ENCODE data around the gene FHDC1.

DNA sequence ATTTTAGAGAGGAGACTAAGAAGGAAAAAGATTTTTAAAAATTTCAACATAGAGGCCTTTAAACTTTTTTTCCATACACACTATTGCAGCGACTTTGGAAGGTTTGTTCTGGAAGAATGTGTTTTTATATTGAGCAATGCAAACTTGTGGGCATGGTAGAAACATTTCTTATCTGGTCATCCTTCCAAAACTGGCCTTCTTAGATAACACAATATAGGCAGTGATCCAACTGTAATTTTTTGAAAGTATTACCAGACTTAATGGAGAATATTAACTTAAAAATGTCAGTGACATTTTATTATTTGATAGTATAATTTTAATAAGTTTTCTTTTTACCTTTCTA lies 25.6 kb downstream of the FHDC1 start:
- TF ChIP-seq MAX (IDR thresholded peaks at IDR 0.05) = no peak
- no peak for TF ChIP-seq TCF12 (IDR thresholded peaks at IDR 0.05; ENCODE audit: low read depth)
- TF ChIP-seq EP300 (IDR thresholded peaks at IDR 0.05; ENCODE audit: borderline replicate concordance) = no peak
- TF ChIP-seq CEBPB (IDR thresholded peaks at IDR 0.05) = no peak
- TF ChIP-seq RAD21 (IDR thresholded peaks at IDR 0.05; ENCODE audit: low read depth) = no peak

Data from Ishikawa (cell line).